Measurements from ENCODE around the gene RAPGEF1.
A peak's percentile ranks its signal among the peaks of the same experiment; 100 is the strongest.

The RAPGEF1 gene

DNA sequence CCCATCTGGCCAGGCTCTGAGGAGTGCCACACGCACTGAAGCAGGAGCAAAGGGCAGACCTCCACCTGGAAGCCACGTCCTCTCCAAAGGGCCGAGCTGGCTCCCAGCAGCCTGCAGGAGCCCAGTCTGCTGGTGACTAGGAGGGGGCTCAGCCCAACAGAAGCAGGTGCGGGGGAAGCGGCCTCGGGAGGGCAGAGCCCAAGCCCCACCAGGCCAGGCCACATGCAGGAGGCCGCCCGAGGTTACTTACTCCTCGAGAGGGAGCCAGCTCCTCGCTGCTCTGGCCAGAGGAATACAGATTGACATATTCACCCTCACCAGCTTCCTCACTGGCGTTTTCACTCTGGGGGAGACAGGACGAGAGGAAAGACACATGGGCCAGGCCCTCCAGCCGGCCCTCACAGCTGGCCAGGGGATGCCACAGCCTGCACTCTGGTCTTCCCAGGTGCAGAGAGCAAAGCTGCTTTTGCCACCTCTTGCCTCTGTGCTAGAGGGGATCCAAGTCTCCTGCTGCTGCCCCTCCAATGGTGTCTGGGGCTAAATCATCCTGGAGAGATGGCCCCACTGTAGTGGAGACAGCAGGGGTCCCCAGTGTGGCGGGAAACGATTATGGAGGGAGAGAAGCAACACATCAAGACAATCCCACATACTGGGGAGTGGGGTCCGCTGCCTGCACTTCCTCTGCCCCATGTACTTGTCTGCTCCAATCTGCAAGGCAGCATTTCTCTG lies 136.0 kb downstream of the RAPGEF1 start:
- no peak for DNase-seq (ENCODE audit: low read depth)

DNA sequence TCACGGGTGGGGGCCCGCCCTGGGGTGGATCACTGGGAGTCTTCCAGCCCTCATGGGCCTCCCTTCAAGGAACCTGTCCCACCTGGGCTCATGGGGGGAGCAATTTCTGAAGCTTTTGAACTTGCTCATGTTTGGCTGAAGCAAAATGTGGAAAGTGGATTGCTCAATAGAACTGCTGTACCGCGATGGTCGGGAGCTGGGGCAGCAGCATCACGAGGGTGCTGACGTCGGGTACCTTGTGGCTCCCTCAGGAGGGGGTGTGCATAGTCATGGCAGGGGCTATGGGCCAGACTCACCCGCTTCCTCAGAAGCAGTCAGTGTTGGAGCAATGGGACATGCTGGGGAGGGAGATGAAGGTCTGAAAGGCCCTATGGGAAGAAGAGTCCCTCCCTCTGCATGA lies 136.7 kb downstream of the RAPGEF1 start:
- no peak for DNase-seq (ENCODE audit: low read depth)

DNA sequence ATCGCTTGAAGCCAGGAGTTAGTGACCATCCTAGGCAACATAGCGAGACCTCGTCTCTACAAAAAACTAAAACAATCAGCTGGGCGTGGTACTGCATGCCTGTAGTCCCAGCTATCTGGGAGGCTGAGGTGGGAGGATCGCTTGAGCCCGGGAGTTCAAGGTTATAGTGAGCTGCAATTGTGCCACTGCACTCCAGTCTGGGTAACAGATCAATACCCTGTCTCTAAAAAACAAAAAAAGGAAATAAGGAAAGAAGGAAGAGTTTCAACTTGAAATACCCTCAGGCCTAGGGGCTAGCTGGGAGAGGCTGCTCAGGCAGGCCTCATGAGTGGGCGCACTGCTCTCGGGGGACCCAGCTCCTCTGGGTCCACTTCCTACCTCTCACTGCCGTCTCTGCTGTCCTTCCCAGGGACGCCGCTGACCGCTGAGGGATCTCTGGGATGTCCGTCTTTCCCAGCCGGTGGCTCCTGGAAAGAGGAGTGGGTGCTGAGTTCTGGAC lies 138.1 kb downstream of the RAPGEF1 start:
- DNase-seq (ENCODE audit: low read depth) = no peak

DNA sequence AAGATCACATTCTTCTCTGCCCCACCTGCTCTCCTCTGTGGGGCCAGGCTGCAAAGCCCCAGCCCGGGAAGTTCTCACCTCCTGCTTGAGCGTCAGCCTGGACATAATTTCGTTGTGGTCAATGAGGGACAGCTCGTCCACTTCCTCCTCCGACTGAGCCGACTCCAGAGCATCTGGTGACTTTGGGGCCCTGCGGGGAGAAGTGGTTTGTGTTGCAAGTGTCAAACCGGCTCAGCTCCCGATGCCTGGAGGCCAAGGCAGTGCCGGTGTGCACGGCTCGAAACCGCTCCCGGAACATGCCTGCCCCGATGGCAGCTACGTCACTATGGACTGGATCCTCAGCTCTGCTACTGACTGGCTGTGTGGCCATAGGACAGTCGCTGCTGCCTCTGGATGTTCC lies 141.8 kb downstream of the RAPGEF1 start:
- DNase-seq (ENCODE audit: low read depth) = no peak

DNA sequence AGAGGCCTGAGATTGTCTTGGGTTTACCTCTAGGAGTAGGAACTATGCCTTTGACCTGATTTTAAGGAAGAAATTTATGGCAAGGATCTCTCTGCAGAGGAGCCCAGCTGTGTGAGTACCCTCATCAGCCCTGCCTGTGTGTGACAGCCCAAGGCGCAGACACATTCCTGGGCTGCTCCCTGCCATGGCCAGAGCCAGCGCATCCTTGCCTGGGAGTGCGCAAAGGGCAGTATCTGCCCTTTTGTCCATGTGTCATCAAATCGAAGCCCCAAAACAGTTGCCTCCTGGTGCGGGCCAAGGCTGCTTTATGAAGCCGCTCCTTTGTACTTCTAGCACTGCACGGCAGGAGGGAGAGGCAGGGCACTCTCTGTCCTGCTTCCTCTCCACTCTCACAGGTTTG lies 142.6 kb downstream of the RAPGEF1 start:
- DNase-seq (ENCODE audit: low read depth) = no peak

DNA sequence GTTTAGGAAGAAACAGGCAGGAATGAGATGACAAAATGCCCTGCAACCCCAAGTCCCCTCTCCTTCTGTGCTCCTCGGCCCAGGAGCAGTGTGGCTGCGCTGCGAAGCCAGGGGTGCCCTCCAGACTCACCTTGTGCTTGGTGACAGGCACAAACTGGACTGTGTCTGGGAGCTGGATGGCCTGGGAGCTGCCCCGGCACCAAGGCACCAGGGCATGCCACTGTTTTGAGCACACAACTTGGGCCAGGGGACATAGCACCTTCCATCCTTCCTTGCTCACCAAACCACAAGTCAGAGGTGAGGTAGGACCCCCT lies 143.5 kb downstream of the RAPGEF1 start:
- no peak for DNase-seq (ENCODE audit: low read depth)

DNA sequence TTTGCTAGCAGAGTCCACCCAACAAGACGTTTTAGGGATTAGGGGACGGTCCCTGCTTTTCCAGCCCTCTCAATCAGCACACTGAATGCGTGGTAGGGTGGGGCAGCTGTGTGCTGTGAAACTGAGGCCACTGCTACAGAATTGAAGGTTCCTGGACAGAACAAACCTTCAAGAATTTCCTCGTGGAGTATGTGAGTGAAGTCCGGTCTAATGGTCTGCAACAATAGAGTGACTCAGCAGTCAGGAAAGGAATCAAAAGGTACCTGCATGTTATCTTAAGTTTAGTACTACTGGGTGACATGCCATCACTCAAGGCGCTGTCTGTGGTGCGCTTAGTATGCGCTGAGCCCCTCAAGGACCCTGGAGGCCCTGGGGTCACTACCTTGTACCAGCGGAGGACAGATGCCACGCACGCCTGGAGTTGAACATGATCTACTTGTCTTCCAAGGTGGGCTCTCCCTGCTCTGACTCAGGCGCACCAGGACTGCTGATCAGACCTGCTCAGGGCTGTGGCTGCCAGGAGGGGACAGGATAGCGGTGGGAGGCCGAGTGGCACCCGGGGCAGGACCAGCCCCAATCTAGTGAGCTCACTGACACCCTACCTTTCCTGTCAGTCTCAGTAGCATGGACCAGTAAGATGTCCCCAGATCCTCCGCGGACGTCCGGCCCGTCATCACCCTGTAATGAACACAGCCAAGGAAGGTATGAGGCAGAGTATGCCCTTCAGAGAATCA lies 144.0 kb downstream of the RAPGEF1 start:
- DNase-seq (ENCODE audit: low read depth) = no peak

DNA sequence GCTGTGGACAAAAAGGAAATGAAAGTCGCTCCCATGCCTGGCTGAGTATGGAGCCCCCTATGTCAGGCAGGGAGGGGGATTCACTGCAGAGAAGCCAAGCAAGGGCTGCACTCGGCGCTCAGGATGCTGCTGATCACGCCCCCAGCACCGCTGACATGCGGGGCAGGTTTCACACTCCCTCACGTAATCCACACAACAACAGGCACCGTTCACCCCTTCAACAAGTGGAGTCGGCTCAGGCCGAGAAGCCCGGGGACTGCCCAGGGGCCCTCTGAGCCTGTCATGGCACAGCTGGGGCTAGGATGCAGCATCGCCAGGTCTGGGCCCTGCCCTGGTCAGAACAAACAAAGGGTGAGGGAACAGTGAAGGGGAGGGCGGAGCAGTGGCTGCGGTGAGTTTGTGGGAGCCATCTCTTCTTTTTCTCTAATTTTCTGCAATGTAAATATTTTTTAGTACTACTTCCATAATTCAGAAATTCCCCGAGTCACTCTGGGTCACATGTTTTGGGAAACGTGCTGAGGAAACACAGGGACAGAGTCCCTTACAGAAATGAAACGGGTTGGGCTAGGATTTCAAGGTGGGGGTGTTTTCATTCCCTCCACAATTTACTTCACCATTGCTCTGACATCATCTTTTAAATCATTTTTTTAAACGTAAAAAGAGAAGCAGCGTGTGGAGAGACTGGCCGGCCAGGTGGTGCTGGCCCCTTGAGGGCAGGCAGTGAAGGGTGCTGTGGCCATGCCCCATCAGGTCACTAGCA lies 144.8 kb downstream of the RAPGEF1 start:
- no peak for DNase-seq (ENCODE audit: low read depth)

DNA sequence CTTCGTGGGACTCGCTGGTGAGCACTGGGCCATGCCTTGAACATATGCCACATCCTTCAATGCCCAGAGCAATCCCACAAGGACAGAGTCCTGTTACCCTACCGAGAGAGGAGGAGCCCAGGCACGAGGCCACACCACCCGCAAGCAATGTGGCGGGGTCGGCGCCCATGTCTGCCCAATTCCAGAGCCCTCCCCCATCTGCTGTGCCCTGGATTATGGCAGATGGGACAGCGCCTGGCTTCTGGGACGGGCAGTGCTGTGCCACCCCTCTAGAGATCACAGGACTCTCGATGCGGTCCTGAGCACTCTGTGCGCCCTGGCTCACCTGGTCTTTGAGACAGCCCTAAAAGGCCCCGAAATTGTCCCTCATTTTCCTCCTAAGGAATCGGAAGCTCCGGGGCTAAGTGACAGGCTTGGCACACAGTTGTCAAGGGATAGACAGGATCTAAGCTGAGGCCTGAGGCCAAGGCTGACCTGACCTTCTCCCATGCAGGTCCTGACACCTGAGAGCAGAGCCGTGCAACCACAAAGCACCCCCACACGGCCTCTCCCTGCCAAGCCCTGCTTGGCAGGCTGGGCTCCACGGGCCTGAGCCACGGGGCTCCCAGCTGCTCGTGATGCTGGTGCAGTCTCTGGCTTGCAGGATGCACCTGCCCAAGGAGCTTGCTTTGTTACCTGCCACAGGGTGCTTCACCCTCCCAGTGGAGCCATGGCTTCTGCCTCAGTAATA lies 145.8 kb downstream of the RAPGEF1 start:
- DNase-seq (ENCODE audit: low read depth) = no peak

DNA sequence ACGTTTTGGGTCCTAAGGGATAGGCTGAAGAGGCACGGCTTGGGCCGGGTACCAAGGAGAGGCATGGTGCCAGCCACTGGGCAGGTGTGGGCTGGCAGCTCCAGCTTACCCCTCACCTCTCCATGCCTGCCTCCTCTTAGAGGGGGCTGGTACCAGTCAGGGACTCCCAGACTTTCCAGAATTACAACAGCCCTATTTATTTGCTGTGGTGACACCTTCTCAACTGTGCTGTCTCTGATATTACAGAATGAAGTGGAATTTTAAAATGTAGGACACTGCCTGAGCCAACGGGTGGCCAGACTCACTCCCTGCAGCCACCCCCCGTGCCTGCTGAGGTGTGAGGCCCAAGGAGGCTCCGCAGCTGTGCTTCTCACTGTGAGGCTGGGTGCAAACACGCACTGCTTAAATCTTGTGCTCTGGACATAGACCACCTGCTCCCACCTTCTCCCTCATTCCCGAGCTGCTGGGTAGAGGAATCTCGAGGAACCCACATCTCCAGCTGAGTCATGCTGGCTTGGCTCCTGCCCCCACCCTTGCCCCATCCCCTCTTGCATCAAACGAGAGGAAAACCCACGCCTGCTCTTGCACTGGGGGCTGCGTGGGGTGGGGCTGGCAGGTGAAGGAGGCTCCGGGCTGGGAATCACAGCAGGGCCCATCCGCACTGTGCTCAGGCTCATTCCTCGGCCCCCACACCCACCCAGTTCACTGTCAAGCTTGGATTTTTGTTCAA lies 146.6 kb downstream of the RAPGEF1 start:
- DNase-seq (ENCODE audit: low read depth) = no peak

DNA sequence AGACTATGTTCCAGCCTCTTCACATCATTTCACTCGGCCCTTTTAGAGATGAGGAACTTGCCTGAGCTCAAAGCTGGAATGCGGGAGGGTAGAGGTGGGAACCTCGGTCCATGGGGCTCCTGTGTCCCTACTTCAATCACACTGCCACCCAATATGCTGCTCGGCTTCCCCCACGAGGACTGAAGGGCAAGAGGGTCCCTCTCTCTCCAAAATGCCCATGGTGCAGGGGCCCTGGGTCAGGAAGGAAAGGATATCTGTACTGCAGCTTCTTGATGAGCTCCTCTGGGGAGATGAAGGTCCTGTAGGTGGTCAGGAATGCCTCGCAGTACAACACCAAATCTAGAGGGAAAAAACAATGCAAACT lies 148.0 kb downstream of the RAPGEF1 start:
- no peak for DNase-seq (ENCODE audit: low read depth)

DNA sequence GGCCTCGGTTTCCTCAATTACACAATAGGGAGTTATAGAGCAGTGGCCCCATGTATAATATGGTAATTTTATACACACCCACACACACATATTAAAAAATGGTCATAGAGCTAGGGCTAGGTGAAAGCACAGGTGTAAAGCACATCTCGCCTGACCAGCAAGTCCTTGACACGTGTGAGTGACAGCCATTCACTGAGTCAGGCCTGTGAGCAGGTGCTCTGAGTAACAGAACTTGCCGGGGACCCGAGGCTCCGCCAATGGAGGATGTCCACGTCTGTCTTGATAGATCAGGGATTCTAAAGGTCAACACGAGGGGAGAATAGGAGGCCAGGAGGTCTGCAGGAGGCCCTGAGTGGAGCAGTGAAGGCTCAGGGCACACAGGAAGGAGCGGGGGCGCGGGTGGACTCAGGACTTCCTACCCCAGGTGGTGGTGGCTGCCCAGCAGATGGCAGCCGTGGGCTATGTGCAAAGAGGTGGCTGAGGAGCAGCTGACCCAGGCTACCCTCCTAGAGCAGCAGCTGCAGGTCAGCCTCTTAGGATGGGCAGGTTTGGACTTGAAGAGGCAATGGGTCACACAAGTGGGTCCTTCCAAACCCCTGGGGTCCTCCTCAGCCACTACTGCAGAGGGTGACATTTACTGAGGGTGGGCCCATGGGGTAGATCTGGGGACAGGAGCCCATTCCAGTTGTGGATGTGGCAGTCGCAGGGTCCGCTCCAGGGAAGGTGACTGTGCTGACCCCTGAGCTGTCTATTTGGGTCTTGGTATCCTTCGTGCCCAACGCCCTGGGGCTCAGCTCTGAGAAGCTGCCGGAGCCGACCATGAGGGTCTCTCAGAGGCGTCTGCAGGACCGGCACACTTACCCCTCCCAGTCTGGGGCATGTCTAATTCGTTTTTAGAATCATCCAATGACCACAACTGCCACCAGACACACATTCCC lies 148.7 kb downstream of the RAPGEF1 start:
- peak; percentile 60 for DNase-seq (ENCODE audit: low read depth)

DNA sequence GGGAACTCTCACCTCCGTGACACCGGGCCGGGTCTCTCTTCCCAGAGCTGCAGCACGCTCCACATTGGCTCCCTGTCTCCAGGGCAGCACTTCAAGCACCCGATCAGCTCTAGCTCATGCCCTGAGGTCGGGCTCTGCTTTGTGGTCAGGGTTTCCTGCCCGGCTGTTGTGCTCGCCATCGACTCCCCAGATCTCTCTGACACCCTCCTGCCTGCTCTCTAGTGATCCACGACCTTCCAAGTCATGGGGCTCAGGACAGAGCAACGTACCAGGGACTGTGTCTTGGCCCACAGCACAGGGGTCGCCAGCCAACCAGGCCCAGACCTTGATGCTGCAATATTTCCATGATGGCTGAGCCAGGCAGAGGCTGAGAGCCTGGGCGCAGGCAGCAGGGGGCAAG lies 149.4 kb downstream of the RAPGEF1 start:
- DNase-seq (ENCODE audit: low read depth) = no peak

DNA sequence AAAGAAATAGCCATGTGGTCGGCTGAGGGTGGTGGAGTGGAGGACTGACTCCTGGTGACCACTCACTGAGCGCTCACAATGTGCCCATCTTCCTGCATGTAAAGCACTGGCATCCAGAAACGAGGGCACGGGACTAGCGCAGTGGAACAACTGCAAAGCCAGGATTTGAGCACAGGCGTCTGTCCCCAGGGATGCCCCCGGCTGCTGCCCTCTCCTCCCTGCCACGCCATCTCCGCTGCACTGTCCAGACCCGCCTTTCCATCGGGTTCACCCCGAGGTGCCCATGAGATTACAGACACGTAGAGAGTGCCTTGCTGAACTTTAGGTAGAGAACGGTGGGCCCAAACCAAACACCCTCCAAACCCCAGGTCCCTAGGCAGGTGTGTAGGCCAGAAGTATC lies 149.9 kb downstream of the RAPGEF1 start:
- DNase-seq (ENCODE audit: low read depth) = no peak

DNA sequence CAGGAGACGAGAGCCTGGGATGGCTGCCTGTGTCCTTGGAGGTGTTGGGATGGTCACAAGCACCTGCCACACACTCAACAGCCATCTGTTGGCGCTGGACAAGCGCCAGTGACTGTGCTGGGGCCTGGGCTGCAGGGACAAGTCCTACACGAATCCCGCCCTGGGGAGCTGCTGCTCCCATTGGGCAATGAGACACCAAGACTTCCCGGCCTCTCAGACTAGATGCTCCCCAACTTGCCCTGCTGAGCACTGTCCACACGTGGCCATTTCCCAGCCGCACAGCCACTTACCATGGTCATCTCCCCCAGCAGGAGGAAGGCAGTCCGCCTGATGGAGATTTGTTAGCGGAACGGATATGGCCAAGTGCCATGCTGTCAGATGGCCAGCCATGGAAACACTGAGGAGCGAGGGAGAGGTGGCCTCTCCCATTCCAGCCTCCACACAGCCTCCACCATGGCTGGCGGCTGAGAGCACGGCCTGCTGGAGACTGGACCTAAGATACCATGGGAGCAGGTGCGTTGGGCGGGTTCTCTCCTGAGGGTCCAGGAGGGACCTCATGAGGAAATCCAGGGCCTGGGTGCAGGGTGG lies 150.7 kb downstream of the RAPGEF1 start:
- no peak for DNase-seq (ENCODE audit: low read depth)

DNA sequence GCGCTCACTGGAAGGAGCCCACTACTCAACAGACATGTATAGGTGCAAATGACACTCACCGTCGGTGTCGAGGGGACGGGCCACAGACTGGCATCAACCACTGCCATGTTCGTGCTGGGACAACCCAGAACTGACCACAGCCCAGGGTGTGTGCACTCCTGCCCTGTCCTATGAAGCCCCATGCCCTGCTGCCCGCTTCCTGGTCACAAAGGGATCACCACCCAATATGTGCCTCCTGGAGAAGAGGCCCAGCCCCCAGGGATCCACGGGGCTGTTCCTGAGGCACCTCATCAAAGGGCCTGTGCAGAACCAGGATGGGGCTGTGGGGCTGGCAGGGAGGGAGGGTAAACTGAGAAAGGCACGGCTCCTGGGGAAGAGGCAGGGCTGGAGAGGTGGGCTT lies 151.5 kb downstream of the RAPGEF1 start:
- no peak for DNase-seq (ENCODE audit: low read depth)

DNA sequence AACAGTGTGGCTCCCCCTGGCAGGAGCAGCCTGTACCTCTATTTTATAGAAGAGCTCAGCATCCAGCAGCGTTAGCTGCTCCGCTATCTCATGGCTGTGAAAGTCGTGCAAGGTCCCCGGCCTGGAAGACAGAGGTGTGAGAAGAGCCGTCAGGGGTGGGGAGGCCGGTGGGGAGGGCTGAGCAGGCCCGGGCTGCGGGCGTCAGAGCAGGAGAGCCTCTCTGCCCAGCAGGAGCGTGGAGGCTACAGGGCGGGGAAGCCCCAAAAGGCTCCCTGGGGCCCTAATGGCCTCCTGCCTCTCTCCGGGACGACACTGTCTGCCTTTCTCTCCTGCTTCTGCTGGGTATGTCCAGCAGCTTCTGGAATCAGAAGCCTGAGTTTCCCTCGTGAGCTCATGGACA lies 152.0 kb downstream of the RAPGEF1 start:
- DNase-seq (ENCODE audit: low read depth) = no peak

DNA sequence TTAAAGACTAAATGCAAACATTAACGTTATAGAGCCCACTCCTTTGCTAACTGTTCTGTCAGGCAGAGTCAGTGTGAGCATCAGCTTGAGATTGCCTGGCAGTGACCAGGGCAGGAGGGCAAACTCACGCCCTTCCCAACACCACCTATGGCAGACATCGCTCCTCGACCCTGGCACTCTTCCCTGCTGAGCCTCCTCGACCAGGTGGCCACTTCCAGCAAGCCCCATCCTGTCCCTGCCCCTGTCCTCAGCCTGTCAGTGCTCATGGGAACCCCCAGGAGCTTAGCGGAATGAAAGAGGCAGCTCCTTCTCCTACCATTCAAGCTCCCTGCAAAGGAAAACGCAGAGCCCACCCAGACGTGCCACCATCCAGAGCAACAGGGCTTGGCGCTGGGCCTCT lies 152.5 kb downstream of the RAPGEF1 start:
- DNase-seq (ENCODE audit: low read depth) = no peak

DNA sequence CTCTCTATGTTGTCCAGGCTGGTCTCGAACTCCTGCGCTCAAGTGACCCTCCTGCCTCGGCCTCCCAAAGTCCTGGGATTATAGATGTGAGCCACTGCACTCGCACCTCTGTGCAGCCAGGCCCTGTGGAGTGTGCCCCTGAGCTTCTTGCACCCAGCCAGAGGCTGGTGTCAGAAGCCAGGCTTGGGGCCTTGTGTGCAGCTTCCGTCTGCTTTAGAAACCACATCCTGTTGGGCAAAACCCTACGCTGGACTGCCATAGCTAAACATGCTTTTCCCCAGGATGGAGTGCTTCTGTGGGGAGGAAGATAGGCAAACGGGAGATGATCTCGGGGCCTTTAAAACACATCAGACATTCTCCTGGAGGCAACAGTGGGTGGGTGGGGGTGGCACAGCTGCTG lies 154.5 kb downstream of the RAPGEF1 start:
- DNase-seq (ENCODE audit: low read depth) = peak; percentile 30

DNA sequence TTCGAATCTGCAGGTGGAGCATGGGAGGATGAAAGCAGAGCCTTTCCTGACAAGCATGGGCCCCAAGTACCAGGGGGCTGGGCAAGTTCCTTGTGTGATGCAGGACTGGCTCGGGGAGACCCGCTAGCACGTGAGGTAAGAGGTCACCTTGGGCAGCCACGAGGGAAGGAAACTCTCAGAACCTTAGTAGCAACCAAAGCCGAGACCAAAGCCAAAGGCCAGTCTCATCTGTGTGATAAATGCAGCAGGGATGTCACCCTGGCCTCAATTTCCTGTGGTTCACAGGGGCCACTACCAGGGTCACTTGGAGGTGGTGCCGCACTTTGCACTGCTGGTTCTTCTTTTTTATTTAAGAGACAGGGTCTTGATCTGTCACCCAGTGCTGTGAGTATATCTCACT lies 155.0 kb downstream of the RAPGEF1 start:
- DNase-seq (ENCODE audit: low read depth) = no peak

Measured in stimulated activated CD8-positive, alpha-beta memory T cell treated with anti-CD3 and anti-CD28 coated beads, Interleukin-12 subunit alpha, Interleukin-12 subunit beta, amount 100 ng/mL, for 4 hours (primary cell).